SK-N-SH treated with all-trans-retinoic acid at 6 μM for 48 hours (cell line): ENCODE data around the gene ACADVL.
A peak's percentile ranks its signal among the peaks of the same experiment; 100 is the strongest.

Experiments used
- ATAC-seq: fragments of 200-7000 bp; cut with Tn5 transposase; 3 replicates; pipeline ENCODE4 v1.9.1; 2020; ENCODE audit warnings: mild to moderate bottlenecking, moderate library complexity
- ARNTL ChIP-seq: fragments of 450-650 bp; formaldehyde crosslinking; IDR thresholded peaks from 2 replicates; pipeline ENCODE4 v1.5.0; 2020; ENCODE audit warnings: low read depth, mild to moderate bottlenecking, moderate library complexity, borderline replicate concordance
- BACH2 ChIP-seq: fragments of 250-450 bp; sonication (Bioruptor Pico); IDR thresholded peaks from 2 replicates; pipeline ENCODE4 v1.9.0; 2021; ENCODE audit warnings: mild to moderate bottlenecking, borderline replicate concordance
- CSDC2 ChIP-seq: fragments of 250-450 bp; sonication (Bioruptor Pico); IDR thresholded peaks from 2 replicates; pipeline ENCODE4 v1.5.0; 2020; ENCODE audit warnings: mild to moderate bottlenecking, moderate library complexity
- ESRRG ChIP-seq: fragments of 250-450 bp; sonication (Bioruptor Pico); IDR thresholded peaks from 2 replicates; pipeline ENCODE4 v1.6.1; 2021; ENCODE audit warnings: mild to moderate bottlenecking
- GLIS3 ChIP-seq: fragments of 250-450 bp; sonication (Bioruptor Pico); IDR thresholded peaks from 2 replicates; pipeline ENCODE4 v1.5.0; 2020; ENCODE audit warnings: mild to moderate bottlenecking, moderate library complexity
- OSR1 ChIP-seq: fragments of 250-450 bp; sonication (Bioruptor Pico); IDR thresholded peaks from 2 replicates; pipeline ENCODE4 v1.8.0; 2022; ENCODE audit warnings: moderate library complexity, mild to moderate bottlenecking, inconsistent platforms
- PPARA ChIP-seq: fragments of 250-450 bp; sonication (Bioruptor Pico); IDR thresholded peaks from 2 replicates; pipeline ENCODE4 v1.5.0; 2020; ENCODE audit warnings: mild to moderate bottlenecking, borderline replicate concordance
- RARB ChIP-seq: fragments of 250-450 bp; sonication (Bioruptor Pico); IDR thresholded peaks from 2 replicates; pipeline ENCODE4 v1.8.0; 2021; ENCODE audit warnings: mild to moderate bottlenecking, moderate library complexity
- SNAI2 ChIP-seq: fragments of 250-450 bp; sonication (Bioruptor Pico); IDR thresholded peaks from 2 replicates; pipeline ENCODE4 v1.5.0; 2020; ENCODE audit warnings: mild to moderate bottlenecking, moderate library complexity
- TCF4 ChIP-seq: fragments of 250-450 bp; sonication (Bioruptor Pico); IDR thresholded peaks from 2 replicates; pipeline ENCODE4 v1.8.0; 2021; ENCODE audit warnings: mild to moderate bottlenecking, moderate library complexity, borderline replicate concordance
- TOX ChIP-seq: fragments of 250-450 bp; sonication (Bioruptor Pico); IDR thresholded peaks from 2 replicates; pipeline ENCODE4 v1.8.0; 2021; ENCODE audit warnings: mild to moderate bottlenecking, moderate library complexity, borderline replicate concordance
- ZC3H10 ChIP-seq: fragments of 250-450 bp; sonication (Bioruptor Pico); IDR thresholded peaks from 2 replicates; pipeline ENCODE4 v1.5.1; 2021; ENCODE audit warnings: mild to moderate bottlenecking, moderate library complexity
- ZFP3 ChIP-seq: fragments of 250-450 bp; sonication (Bioruptor Pico); IDR thresholded peaks from 2 replicates; pipeline ENCODE4 v1.5.0; 2020; ENCODE audit warnings: mild to moderate bottlenecking, moderate library complexity
- ZFP30 ChIP-seq: fragments of 450-650 bp; formaldehyde crosslinking; IDR thresholded peaks from 2 replicates; pipeline ENCODE4 v1.5.0; 2022; ENCODE audit warnings: mild to moderate bottlenecking, moderate library complexity
- ZNF565 ChIP-seq: fragments of 450-650 bp; formaldehyde crosslinking; conservative IDR thresholded peaks from 2 replicates; pipeline ENCODE4 v1.5.0; 2020; ENCODE audit warnings: low read depth, mild to moderate bottlenecking, moderate library complexity
- ZNF70 ChIP-seq: fragments of 450-650 bp; formaldehyde crosslinking; IDR thresholded peaks from 2 replicates; pipeline ENCODE4 v1.5.0; 2020; ENCODE audit warnings: mild to moderate bottlenecking, moderate library complexity
- ZNF8 ChIP-seq: fragments of 450-650 bp; formaldehyde crosslinking; IDR thresholded peaks from 2 replicates; pipeline ENCODE4 v1.5.0; 2020; ENCODE audit warnings: mild to moderate bottlenecking, moderate library complexity
- TF ChIP-seq, protein P1 (sequence below): fragments of 250-450 bp; sonication (Bioruptor Pico); IDR thresholded peaks from 2 replicates; pipeline ENCODE4 v1.8.0; 2020; ENCODE audit warnings: mild to moderate bottlenecking, moderate library complexity, borderline replicate concordance
- TF ChIP-seq, protein P2 (sequence below): fragments of 250-450 bp; sonication (Bioruptor Pico); IDR thresholded peaks from 2 replicates; pipeline ENCODE4 v1.8.0; 2021; ENCODE audit warnings: low read depth, mild to moderate bottlenecking, moderate library complexity, borderline replicate concordance
- TF ChIP-seq, protein P3 (sequence below): fragments of 250-450 bp; sonication (Bioruptor Pico); IDR thresholded peaks from 2 replicates; pipeline ENCODE4 v1.5.1; 2021; ENCODE audit warnings: mild to moderate bottlenecking, moderate library complexity
- TF ChIP-seq, protein P4 (sequence below): fragments of 250-450 bp; sonication (Bioruptor Pico); IDR thresholded peaks from 2 replicates; pipeline ENCODE4 v1.5.1; 2020; ENCODE audit warnings: low read depth, mild to moderate bottlenecking, moderate library complexity
- TF ChIP-seq, protein P5 (sequence below): fragments of 250-450 bp; sonication (Bioruptor Pico); IDR thresholded peaks from 2 replicates; pipeline ENCODE4 v1.5.0; 2020; ENCODE audit warnings: mild to moderate bottlenecking, moderate library complexity

The ACADVL gene

DNA sequence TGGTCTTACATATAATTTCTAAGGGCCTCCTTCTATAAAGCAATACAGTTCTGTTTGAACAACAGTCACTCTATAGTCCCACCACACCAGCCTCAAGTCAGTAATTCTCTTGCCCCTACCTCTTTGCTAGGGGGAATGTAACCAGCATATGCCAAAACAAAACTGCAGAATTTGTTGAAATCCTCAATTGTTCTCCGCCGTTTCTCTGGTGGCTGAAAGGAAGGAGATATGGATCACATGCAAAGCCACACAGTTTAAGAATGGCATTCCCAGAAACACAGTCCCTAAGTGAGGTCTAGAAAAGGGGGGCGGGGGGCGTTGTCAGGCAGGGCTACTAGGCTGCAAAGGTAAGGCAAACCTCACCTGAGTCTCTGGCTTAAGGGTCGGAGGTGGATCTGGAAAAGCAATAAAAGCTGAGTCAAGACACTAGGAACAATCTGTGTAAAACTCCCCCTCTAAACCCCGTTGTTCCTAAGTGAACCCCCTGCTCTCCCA, 17.6 kb downstream of the ACADVL start:
- TF ChIP-seq TCF4 (no peak), PPARA (CRISPR knock-in tag) (no peak), SNAI2 (no peak), RARB (CRISPR knock-in tag) (no peak), ESRRG (CRISPR knock-in tag) (no peak), ZNF70 (CRISPR knock-in tag) (no peak), ZC3H10 (CRISPR knock-in tag) (no peak), GLIS3 (no peak), ZNF8 (CRISPR knock-in tag) (no peak), BACH2 (CRISPR knock-in tag) (no peak), ZNF565 (CRISPR knock-in tag) (no peak), TOX (CRISPR knock-in tag) (no peak), CSDC2 (CRISPR knock-in tag) (no peak), ZFP3 (CRISPR knock-in tag) (no peak)
- TF ChIP-seq, protein P1, sequence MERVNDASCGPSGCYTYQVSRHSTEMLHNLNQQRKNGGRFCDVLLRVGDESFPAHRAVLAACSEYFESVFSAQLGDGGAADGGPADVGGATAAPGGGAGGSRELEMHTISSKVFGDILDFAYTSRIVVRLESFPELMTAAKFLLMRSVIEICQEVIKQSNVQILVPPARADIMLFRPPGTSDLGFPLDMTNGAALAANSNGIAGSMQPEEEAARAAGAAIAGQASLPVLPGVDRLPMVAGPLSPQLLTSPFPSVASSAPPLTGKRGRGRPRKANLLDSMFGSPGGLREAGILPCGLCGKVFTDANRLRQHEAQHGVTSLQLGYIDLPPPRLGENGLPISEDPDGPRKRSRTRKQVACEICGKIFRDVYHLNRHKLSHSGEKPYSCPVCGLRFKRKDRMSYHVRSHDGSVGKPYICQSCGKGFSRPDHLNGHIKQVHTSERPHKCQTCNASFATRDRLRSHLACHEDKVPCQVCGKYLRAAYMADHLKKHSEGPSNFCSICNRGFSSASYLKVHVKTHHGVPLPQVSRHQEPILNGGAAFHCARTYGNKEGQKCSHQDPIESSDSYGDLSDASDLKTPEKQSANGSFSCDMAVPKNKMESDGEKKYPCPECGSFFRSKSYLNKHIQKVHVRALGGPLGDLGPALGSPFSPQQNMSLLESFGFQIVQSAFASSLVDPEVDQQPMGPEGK (CRISPR knock-in tag): no peak
- TF ChIP-seq, protein P2, sequence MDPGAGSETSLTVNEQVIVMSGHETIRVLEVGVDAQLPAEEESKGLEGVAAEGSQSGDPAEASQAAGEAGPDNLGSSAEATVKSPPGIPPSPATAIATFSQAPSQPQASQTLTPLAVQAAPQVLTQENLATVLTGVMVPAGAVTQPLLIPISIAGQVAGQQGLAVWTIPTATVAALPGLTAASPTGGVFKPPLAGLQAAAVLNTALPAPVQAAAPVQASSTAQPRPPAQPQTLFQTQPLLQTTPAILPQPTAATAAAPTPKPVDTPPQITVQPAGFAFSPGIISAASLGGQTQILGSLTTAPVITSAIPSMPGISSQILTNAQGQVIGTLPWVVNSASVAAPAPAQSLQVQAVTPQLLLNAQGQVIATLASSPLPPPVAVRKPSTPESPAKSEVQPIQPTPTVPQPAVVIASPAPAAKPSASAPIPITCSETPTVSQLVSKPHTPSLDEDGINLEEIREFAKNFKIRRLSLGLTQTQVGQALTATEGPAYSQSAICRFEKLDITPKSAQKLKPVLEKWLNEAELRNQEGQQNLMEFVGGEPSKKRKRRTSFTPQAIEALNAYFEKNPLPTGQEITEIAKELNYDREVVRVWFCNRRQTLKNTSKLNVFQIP (CRISPR knock-in tag): no peak
- TF ChIP-seq, protein P3, sequence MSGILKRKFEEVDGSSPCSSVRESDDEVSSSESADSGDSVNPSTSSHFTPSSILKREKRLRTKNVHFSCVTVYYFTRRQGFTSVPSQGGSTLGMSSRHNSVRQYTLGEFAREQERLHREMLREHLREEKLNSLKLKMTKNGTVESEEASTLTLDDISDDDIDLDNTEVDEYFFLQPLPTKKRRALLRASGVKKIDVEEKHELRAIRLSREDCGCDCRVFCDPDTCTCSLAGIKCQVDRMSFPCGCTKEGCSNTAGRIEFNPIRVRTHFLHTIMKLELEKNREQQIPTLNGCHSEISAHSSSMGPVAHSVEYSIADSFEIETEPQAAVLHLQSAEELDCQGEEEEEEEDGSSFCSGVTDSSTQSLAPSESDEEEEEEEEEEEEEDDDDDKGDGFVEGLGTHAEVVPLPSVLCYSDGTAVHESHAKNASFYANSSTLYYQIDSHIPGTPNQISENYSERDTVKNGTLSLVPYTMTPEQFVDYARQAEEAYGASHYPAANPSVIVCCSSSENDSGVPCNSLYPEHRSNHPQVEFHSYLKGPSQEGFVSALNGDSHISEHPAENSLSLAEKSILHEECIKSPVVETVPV (CRISPR knock-in tag): no peak
- TF ChIP-seq, protein P4, sequence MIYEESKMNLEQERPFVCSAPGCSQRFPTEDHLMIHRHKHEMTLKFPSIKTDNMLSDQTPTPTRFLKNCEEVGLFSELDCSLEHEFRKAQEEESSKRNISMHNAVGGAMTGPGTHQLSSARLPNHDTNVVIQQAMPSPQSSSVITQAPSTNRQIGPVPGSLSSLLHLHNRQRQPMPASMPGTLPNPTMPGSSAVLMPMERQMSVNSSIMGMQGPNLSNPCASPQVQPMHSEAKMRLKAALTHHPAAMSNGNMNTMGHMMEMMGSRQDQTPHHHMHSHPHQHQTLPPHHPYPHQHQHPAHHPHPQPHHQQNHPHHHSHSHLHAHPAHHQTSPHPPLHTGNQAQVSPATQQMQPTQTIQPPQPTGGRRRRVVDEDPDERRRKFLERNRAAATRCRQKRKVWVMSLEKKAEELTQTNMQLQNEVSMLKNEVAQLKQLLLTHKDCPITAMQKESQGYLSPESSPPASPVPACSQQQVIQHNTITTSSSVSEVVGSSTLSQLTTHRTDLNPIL (CRISPR knock-in tag): no peak
- TF ChIP-seq, all 23 proteins: peak for 0
- ATAC-seq: no peak

DNA sequence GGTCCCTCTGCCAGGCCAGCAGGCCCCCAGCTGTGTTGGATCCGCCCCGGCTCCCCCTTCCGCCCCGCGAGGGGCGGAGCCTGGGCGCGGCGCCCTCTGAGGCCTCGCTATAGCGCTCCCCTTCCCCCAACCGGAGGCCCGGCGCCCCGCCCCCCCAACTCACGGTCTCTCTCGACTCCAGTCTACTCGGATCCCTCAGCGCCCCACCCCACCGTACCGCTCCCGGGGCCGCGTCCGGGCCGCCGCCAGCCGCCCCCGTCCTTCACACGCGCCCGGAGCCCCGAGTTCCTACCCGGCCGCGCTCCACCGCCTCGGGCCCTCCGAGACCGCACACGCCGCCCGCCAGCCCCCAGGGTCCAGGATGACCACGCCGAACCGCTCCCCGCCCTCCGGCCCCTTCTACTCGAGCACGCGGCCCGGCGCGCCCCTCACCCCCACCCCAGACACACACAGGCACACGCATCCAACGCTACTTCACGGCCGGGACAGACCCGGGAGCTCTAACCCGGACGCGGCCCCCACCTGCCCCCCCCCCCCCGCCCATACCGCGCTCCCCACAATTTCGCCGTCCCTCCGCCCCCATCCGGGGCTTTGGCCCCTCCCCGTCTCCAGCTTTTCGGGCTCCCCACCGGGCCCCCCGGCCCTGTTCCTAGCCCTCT, 18.2 kb downstream of the ACADVL start:
- TF ChIP-seq ZNF8 (CRISPR knock-in tag) (no peak), CSDC2 (CRISPR knock-in tag) (no peak), ESRRG (CRISPR knock-in tag) (no peak)
- TF ChIP-seq, all 23 proteins: peak for 0
- peak; percentile 3 for ATAC-seq

DNA sequence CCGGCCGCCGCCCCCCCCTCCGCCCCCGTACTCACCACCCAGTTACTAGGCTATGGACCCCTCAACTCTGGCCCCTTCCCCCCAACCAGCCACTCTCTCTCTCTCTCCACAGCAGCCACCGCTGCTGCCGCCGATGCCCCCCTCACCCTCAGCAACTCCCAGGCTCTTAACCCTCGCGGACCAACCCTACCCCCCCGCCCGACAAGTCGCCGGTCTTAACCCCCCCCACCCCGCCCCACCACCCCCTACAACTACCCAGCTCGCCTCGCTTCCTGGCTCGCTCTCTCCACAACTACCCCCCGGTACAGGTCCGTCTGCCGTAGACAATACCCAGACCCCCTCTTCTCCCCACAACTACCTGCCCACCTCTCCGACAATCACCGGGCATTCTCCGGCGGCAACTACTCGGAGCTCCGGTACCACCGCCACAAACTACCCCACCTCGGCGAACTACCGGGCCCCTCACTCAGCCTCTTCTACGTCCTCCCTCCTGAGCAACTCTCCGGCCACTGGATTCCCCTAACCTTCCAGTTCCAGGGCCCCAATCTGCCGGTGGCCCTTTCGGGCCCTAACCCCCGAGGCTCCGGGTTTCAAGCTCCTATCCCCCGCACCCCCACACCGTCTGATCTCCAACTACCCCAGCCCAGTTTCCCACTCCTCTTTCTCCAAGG, 18.8 kb downstream of the ACADVL start:
- no peak for ATAC-seq
- TF ChIP-seq ZNF8 (CRISPR knock-in tag): no peak
- no peak for TF ChIP-seq TOX (CRISPR knock-in tag)
- TF ChIP-seq PPARA (CRISPR knock-in tag): no peak
- no peak for TF ChIP-seq GLIS3
- no peak for TF ChIP-seq OSR1 (CRISPR knock-in tag)
- no peak for TF ChIP-seq TCF4
- no peak for TF ChIP-seq RARB (CRISPR knock-in tag)
- no peak for TF ChIP-seq CSDC2 (CRISPR knock-in tag)
- TF ChIP-seq, protein P3 (CRISPR knock-in tag): no peak
- no peak for TF ChIP-seq ARNTL (CRISPR knock-in tag)
- TF ChIP-seq ZFP30 (CRISPR knock-in tag): no peak
- no peak for TF ChIP-seq ZC3H10 (CRISPR knock-in tag)
- TF ChIP-seq, protein P5, sequence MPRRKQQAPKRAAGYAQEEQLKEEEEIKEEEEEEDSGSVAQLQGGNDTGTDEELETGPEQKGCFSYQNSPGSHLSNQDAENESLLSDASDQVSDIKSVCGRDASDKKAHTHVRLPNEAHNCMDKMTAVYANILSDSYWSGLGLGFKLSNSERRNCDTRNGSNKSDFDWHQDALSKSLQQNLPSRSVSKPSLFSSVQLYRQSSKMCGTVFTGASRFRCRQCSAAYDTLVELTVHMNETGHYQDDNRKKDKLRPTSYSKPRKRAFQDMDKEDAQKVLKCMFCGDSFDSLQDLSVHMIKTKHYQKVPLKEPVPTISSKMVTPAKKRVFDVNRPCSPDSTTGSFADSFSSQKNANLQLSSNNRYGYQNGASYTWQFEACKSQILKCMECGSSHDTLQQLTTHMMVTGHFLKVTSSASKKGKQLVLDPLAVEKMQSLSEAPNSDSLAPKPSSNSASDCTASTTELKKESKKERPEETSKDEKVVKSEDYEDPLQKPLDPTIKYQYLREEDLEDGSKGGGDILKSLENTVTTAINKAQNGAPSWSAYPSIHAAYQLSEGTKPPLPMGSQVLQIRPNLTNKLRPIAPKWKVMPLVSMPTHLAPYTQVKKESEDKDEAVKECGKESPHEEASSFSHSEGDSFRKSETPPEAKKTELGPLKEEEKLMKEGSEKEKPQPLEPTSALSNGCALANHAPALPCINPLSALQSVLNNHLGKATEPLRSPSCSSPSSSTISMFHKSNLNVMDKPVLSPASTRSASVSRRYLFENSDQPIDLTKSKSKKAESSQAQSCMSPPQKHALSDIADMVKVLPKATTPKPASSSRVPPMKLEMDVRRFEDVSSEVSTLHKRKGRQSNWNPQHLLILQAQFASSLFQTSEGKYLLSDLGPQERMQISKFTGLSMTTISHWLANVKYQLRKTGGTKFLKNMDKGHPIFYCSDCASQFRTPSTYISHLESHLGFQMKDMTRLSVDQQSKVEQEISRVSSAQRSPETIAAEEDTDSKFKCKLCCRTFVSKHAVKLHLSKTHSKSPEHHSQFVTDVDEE (CRISPR knock-in tag): no peak
- TF ChIP-seq, protein P4 (CRISPR knock-in tag): no peak
- no peak for TF ChIP-seq ZNF565 (CRISPR knock-in tag)
- TF ChIP-seq ZNF70 (CRISPR knock-in tag): no peak
- TF ChIP-seq ESRRG (CRISPR knock-in tag): no peak
- no peak for TF ChIP-seq ZFP3 (CRISPR knock-in tag)
